Measurements from ENCODE around the gene RTP2. TPM values are rescaled to one million over a fixed set of nuclear protein-coding genes. Genes with fewer than 3 reads are reported as not detected.

RTP2 gene
- total and polyA plus RNA-seq, 2 donors (not counting 3 experiments of a cell fraction or from before 2014, with no cell fraction given) = not detected

DNA sequence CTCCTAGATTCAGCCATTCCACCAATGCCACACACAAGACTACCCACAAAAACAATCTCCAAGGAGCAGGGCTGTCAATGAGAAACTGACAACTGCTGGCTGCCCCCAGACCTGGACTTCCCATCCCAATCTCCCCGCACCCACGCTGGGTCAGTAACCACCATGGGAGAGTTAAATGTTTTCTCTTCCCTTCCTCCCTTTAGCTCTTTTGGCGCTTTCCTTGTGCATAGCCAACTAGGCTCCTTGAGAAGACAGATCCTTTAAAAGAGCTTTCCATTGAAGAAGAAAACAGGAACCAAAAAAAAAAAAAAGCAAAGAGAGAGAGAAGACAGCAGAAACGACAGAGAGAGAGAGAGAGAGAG lies 34.6 kb upstream of the RTP2 start:
- POLR2A ChIA-PET = interaction anchor here (0.6 kb wide), 3 partner anchors 774 to 1239 kb away, joined by 3 read pairs; no protein-coding TSS in a partner anchor
- no peaks in the 10 kb centered on the region for H3K27me3 ChIP-seq (ENCODE audit: control insufficient read depth in 2 of 2, insufficient read depth in 2 of 2, low read length in 2 of 2)
- H3K4me2 ChIP-seq (ENCODE audit: insufficient read depth, low read length) = peak overlapping the region; percentile 93
- BruUV-seq (replicated peaks) = no TSS peak
- H3K9ac ChIP-seq (replicated peaks; ENCODE audit: extremely low read depth, insufficient read depth, low read length) = peak overlapping the region; percentile 94
- H3K9me3 ChIP-seq (replicated peaks; ENCODE audit: control insufficient read depth, insufficient read depth, low read length) = no peaks in the 10 kb centered on the region
- H2AFZ ChIP-seq (ENCODE audit: low read depth, low read length) = peak overlapping the region; percentile 84
- peaks cover 37% of the 10 kb centered on the region for H3K4me1 ChIP-seq (ENCODE audit: control insufficient read depth, extremely low read depth, insufficient read depth, low read length)
- peak overlapping the region in 2 of 3 experiments; percentile 47 to 82 for H3K4me3 ChIP-seq (replicated peaks in 1 of 3; ENCODE audit: insufficient read depth in 1 of 3, low read depth in 1 of 3, low read length in 3 of 3)
- H3K36me3 ChIP-seq (ENCODE audit: control insufficient read depth in 2 of 2, extremely low read depth in 1 of 2, insufficient read depth in 2 of 2, low read length in 2 of 2) = peaks cover 0 to 3% of the 10 kb centered on the region in 2 experiments
- CTCF ChIA-PET = interaction anchor here (0.6 to 6.1 kb wide), 9 partner anchors 12 to 1413 kb away, joined by 3 to 466 read pairs (median 5); no protein-coding TSS in a partner anchor
- TF ChIP-seq POLR2AphosphoS5 (IDR thresholded peaks at IDR 0.05; ENCODE audit: insufficient read depth, low read depth, low read length) = no peak
- no peak for TF ChIP-seq EZH2 (IDR thresholded peaks at IDR 0.05; ENCODE audit: borderline replicate concordance, low read depth, low read length, severe bottlenecking)
- TF ChIP-seq MYC (IDR thresholded peaks at IDR 0.05; ENCODE audit: low read depth, low read length) = no peak
- TF ChIP-seq, protein P1, sequence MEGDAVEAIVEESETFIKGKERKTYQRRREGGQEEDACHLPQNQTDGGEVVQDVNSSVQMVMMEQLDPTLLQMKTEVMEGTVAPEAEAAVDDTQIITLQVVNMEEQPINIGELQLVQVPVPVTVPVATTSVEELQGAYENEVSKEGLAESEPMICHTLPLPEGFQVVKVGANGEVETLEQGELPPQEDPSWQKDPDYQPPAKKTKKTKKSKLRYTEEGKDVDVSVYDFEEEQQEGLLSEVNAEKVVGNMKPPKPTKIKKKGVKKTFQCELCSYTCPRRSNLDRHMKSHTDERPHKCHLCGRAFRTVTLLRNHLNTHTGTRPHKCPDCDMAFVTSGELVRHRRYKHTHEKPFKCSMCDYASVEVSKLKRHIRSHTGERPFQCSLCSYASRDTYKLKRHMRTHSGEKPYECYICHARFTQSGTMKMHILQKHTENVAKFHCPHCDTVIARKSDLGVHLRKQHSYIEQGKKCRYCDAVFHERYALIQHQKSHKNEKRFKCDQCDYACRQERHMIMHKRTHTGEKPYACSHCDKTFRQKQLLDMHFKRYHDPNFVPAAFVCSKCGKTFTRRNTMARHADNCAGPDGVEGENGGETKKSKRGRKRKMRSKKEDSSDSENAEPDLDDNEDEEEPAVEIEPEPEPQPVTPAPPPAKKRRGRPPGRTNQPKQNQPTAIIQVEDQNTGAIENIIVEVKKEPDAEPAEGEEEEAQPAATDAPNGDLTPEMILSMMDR (IDR thresholded peaks at IDR 0.05; ENCODE audit: extremely low read depth in 1 of 2, insufficient read depth in 1 of 2, low read depth in 1 of 2, low read length in 2 of 2) = no peak
- no peak for TF ChIP-seq GATA2 (IDR thresholded peaks at IDR 0.05; ENCODE audit: insufficient read depth, insufficient read length, low read depth, low read length)
- TF ChIP-seq POLR2A (IDR thresholded peaks at IDR 0.05; ENCODE audit: low read depth, low read length) = no peak
- TF ChIP-seq, protein P2, sequence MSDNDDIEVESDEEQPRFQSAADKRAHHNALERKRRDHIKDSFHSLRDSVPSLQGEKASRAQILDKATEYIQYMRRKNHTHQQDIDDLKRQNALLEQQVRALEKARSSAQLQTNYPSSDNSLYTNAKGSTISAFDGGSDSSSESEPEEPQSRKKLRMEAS (IDR thresholded peaks at IDR 0.05; ENCODE audit: insufficient read depth, insufficient read length) = no peak
- no peak for TF ChIP-seq JUN (IDR thresholded peaks at IDR 0.05; ENCODE audit: borderline replicate concordance, insufficient read depth, insufficient read length, low read depth)
- no peak for TF ChIP-seq FOS (IDR thresholded peaks at IDR 0.05; ENCODE audit: borderline replicate concordance, insufficient read depth, low read length)
- peaks cover 21% of the 10 kb centered on the region for H3K79me2 ChIP-seq (ENCODE audit: control insufficient read depth, insufficient read depth, low read length)
- DNase-seq (ENCODE audit: low read depth, low spot score) = peak; percentile 40
- H3K27ac ChIP-seq (ENCODE audit: insufficient read depth, low read depth, low read length) = peak overlapping the region; percentile 94
- dilution Hi-C loops (cut with MboI; ENCODE audit: extremely low pct_ligation_motif_present, low sequenced_read_pairs) (loop anchor here (25.0 kb wide), 1 partner anchor 925 kb away; no protein-coding TSS in a partner anchor), intact Hi-C loops (cut with micrococcal nuclease) (no loop called here)
- H3K9me1 ChIP-seq (replicated peaks; ENCODE audit: control insufficient read depth, extremely low read depth, insufficient read depth, low read length) = no peaks in the 10 kb centered on the region
- no peaks in the 10 kb centered on the region for H4K20me1 ChIP-seq (replicated peaks; ENCODE audit: control insufficient read depth, extremely low read depth, insufficient read depth, low read length)
- no peak for FAIRE-seq
